ENCODE data around the gene INPP5D. TPM values are rescaled to one million over a fixed set of nuclear protein-coding genes. Genes with fewer than 3 reads are reported as not detected.

Gene INPP5D
- total and polyA plus RNA-seq, 2 of the 8 experiments (the other 6 are each of a cell fraction or from before 2014, with no cell fraction given) = 4.5 to 7.1 TPM

DNA sequence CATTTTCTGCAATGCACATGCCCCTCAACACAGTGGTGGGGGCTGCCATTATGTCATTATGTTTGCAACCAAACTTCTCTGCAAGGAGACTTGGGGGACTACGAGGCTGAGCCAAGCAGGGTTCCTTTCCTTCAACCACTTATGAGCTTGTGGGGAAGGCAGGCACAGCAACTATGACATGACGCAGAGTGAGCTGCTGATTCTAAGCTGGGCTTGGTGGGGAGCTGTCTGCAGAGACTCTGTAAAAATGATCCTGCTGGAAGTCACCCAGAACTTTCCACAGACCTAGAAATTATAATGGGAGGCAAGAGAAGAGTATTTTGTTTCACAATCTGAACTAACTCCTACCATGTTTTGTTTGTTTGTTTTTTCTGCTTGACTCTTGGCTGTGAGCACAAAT is 55.6 kb downstream of the INPP5D start (continued):
- TF ChIP-seq, protein P1, sequence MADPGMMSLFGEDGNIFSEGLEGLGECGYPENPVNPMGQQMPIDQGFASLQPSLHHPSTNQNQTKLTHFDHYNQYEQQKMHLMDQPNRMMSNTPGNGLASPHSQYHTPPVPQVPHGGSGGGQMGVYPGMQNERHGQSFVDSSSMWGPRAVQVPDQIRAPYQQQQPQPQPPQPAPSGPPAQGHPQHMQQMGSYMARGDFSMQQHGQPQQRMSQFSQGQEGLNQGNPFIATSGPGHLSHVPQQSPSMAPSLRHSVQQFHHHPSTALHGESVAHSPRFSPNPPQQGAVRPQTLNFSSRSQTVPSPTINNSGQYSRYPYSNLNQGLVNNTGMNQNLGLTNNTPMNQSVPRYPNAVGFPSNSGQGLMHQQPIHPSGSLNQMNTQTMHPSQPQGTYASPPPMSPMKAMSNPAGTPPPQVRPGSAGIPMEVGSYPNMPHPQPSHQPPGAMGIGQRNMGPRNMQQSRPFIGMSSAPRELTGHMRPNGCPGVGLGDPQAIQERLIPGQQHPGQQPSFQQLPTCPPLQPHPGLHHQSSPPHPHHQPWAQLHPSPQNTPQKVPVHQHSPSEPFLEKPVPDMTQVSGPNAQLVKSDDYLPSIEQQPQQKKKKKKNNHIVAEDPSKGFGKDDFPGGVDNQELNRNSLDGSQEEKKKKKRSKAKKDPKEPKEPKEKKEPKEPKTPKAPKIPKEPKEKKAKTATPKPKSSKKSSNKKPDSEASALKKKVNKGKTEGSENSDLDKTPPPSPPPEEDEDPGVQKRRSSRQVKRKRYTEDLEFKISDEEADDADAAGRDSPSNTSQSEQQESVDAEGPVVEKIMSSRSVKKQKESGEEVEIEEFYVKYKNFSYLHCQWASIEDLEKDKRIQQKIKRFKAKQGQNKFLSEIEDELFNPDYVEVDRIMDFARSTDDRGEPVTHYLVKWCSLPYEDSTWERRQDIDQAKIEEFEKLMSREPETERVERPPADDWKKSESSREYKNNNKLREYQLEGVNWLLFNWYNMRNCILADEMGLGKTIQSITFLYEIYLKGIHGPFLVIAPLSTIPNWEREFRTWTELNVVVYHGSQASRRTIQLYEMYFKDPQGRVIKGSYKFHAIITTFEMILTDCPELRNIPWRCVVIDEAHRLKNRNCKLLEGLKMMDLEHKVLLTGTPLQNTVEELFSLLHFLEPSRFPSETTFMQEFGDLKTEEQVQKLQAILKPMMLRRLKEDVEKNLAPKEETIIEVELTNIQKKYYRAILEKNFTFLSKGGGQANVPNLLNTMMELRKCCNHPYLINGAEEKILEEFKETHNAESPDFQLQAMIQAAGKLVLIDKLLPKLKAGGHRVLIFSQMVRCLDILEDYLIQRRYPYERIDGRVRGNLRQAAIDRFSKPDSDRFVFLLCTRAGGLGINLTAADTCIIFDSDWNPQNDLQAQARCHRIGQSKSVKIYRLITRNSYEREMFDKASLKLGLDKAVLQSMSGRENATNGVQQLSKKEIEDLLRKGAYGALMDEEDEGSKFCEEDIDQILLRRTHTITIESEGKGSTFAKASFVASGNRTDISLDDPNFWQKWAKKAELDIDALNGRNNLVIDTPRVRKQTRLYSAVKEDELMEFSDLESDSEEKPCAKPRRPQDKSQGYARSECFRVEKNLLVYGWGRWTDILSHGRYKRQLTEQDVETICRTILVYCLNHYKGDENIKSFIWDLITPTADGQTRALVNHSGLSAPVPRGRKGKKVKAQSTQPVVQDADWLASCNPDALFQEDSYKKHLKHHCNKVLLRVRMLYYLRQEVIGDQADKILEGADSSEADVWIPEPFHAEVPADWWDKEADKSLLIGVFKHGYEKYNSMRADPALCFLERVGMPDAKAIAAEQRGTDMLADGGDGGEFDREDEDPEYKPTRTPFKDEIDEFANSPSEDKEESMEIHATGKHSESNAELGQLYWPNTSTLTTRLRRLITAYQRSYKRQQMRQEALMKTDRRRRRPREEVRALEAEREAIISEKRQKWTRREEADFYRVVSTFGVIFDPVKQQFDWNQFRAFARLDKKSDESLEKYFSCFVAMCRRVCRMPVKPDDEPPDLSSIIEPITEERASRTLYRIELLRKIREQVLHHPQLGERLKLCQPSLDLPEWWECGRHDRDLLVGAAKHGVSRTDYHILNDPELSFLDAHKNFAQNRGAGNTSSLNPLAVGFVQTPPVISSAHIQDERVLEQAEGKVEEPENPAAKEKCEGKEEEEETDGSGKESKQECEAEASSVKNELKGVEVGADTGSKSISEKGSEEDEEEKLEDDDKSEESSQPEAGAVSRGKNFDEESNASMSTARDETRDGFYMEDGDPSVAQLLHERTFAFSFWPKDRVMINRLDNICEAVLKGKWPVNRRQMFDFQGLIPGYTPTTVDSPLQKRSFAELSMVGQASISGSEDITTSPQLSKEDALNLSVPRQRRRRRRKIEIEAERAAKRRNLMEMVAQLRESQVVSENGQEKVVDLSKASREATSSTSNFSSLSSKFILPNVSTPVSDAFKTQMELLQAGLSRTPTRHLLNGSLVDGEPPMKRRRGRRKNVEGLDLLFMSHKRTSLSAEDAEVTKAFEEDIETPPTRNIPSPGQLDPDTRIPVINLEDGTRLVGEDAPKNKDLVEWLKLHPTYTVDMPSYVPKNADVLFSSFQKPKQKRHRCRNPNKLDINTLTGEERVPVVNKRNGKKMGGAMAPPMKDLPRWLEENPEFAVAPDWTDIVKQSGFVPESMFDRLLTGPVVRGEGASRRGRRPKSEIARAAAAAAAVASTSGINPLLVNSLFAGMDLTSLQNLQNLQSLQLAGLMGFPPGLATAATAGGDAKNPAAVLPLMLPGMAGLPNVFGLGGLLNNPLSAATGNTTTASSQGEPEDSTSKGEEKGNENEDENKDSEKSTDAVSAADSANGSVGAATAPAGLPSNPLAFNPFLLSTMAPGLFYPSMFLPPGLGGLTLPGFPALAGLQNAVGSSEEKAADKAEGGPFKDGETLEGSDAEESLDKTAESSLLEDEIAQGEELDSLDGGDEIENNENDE (IDR thresholded peaks at IDR 0.05; ENCODE audit: insufficient replicate concordance, low read length) = no peak
- no peak for TF ChIP-seq HDAC2 (IDR thresholded peaks at IDR 0.05; ENCODE audit: borderline replicate concordance in 1 of 2, low read depth in 2 of 2, low read length in 2 of 2)
- no peak for TF ChIP-seq RAD21 (IDR thresholded peaks at IDR 0.05 in 1 of 2, conservative IDR thresholded peaks at IDR 0.05 in 1 of 2; ENCODE audit: low read depth in 2 of 2, low read length in 2 of 2)
- no peak for TF ChIP-seq ASH2L (IDR thresholded peaks at IDR 0.05; ENCODE audit: low read length)
- no peak for TF ChIP-seq JUND (IDR thresholded peaks at IDR 0.05; ENCODE audit: low read length)
- no peak for TF ChIP-seq KDM4A (IDR thresholded peaks at IDR 0.05; ENCODE audit: low read depth, low read length, severe bottlenecking)
- no peak for TF ChIP-seq PHF8 (conservative IDR thresholded peaks at IDR 0.05; ENCODE audit: low read depth, low read length)
- no peak for TF ChIP-seq NANOG (IDR thresholded peaks at IDR 0.05; ENCODE audit: insufficient read depth, low read depth, low read length, poor library complexity, severe bottlenecking)
- TF ChIP-seq CTBP2 (IDR thresholded peaks at IDR 0.05; ENCODE audit: borderline replicate concordance, insufficient read depth, insufficient read length, low read length) = no peak
- no peak for TF ChIP-seq KDM1A (IDR thresholded peaks at IDR 0.05; ENCODE audit: borderline replicate concordance, low read length)

Data from H1 (cell line).